ENCODE data around the gene KRT83. TPM values are rescaled to one million over a fixed set of nuclear protein-coding genes. Genes with fewer than 3 reads are reported as not detected.
"Not testable (repeated sequence)": the region's sequence is repeated elsewhere in the genome, so short reads cannot be mapped to it uniquely, and the experiment has no call there.

The KRT83 gene
- total and polyA plus RNA-seq, 8 donors: not detected

DNA sequence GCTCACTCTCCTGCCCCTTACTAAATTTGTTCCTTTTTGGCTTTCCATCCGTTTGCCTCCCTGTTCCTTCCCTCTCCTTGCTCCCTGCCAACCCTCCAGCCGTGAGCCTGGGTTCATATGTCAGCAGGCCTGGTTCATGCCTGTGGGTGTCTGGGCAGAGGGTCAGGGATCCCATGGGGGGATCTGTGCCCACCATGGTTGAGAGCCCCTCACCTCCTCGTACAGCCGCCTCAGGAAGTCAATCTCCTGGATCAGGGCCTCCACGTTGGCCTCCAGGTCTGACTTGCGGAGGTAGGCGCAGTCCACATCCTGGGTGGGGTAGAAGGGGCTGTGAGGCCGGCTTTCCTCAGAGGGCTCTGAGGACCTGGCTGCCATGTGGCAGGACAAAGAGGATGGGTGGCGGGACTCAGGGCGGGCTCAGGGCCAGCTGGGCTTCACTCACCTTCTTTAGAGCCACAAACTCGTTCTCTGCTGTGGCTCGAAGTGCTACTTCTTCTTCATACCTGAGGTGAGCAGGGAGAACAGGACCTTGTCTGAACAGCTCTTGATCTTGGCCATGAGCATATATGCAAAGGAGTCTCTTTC is 3.6 kb downstream of the KRT83 start:
- DNase-seq: no peak
- TF ChIP-seq, protein P1, sequence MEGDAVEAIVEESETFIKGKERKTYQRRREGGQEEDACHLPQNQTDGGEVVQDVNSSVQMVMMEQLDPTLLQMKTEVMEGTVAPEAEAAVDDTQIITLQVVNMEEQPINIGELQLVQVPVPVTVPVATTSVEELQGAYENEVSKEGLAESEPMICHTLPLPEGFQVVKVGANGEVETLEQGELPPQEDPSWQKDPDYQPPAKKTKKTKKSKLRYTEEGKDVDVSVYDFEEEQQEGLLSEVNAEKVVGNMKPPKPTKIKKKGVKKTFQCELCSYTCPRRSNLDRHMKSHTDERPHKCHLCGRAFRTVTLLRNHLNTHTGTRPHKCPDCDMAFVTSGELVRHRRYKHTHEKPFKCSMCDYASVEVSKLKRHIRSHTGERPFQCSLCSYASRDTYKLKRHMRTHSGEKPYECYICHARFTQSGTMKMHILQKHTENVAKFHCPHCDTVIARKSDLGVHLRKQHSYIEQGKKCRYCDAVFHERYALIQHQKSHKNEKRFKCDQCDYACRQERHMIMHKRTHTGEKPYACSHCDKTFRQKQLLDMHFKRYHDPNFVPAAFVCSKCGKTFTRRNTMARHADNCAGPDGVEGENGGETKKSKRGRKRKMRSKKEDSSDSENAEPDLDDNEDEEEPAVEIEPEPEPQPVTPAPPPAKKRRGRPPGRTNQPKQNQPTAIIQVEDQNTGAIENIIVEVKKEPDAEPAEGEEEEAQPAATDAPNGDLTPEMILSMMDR (IDR thresholded peaks at IDR 0.05): no peak
- no peak for FAIRE-seq
- Histone ChIP-seq H3K27me3 (no peaks in the 10 kb centered on the region), H3K4me3 (no peak overlapping the region), H3K27ac (no peak overlapping the region), H3K4me1 (no peaks in the 10 kb centered on the region), H3K9me3 (no peaks in the 10 kb centered on the region), H3K36me3 (no peaks in the 10 kb centered on the region)
- WGBS, 2 donors: 75 to 87% methylated on average over 12 of the region's 12 CpGs
- ATAC-seq: no peak
- intact Hi-C loops (cut with DNase I): no loop called here

DNA sequence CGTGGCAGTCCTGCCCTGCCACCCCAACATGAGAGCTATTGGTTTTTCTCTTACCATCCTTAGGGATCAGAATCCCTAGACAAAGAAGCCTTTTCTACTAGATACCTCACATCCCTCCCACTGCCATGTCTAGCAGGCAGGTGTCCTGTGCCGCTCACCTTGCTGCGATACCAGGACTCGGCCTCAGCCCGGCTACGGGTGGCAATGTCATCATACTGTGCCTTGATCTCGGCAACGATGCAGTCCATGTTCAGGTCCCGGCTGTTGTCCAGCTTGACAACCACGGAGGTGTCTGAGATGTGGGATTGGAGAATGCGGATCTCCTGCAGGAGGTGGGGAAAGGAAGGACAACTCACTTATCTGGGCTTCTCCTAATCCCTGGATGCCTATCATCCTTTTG is 4.5 kb downstream of the KRT83 start:
- no peaks in the 10 kb centered on the region for H3K4me1 ChIP-seq
- no peaks in the 10 kb centered on the region for H3K27me3 ChIP-seq
- H3K9me3 ChIP-seq: no peaks in the 10 kb centered on the region
- no peak overlapping the region for H3K4me3 ChIP-seq
- intact Hi-C loops (cut with DNase I): no loop called here
- FAIRE-seq (no peak), ATAC-seq (no peak), DNase-seq (no peak)
- 84 to 94% methylated on average over 11 of the region's 11 CpGs for WGBS, 2 donors
- no peak overlapping the region for H3K27ac ChIP-seq
- TF ChIP-seq, protein P1 (IDR thresholded peaks at IDR 0.05): no peak
- H3K36me3 ChIP-seq: no peaks in the 10 kb centered on the region

GRCh38 chr12:52316290-52316689 is 4.9 kb downstream of the KRT83 start:
- no peaks in the 10 kb centered on the region for H3K27me3 ChIP-seq
- no peaks in the 10 kb centered on the region for H3K9me3 ChIP-seq
- TF ChIP-seq, protein P1 (IDR thresholded peaks at IDR 0.05): no peak
- 79 to 88% methylated on average over 9 of the region's 9 CpGs for WGBS, 2 donors
- FAIRE-seq (no peak), DNase-seq (no peak), ATAC-seq (no peak)
- intact Hi-C loops (cut with DNase I): no loop called here
- H3K4me3 ChIP-seq: no peak overlapping the region
- H3K4me1 ChIP-seq: no peaks in the 10 kb centered on the region
- H3K36me3 ChIP-seq: no peaks in the 10 kb centered on the region
- no peak overlapping the region for H3K27ac ChIP-seq

GRCh38 chr12:52315721-52316120 is 5.5 kb downstream of the KRT83 start:
- TF ChIP-seq, protein P1 (IDR thresholded peaks at IDR 0.05): peak in 1 of 4 donors; percentile 9
- DNase-seq; H3K27ac ChIP-seq; intact Hi-C loops (cut with DNase I); ATAC-seq; H3K4me1 ChIP-seq; H3K36me3 ChIP-seq; FAIRE-seq; H3K9me3 ChIP-seq; H3K4me3 ChIP-seq; H3K27me3 ChIP-seq: not testable (repeated sequence)
- 66 to 73% methylated on average over 9 of the region's 9 CpGs for WGBS, 2 donors

DNA sequence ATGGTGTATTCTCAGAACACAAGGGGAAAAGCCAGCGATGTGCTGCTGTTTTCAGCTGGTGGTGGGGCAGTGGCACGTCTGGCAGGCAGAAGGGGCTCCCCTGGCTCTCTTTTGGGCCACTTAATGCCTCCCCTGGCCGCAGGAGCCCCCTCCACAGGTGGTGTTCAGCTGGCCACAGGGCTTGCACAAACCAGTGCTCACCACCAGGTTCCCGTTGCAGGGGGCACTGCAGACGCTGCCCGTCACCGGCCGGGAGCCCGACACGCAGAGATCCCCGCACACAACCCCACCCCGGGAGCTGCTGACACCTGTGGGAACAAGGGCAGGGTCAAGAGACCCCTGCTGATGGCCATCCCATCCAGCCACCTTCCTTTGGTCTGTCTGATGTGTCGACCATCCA is 6.7 kb downstream of the KRT83 start:
- no peak for FAIRE-seq
- no peaks in the 10 kb centered on the region for H3K36me3 ChIP-seq

More for the DNA sequence above, 6.7 kb downstream of the KRT83 start:
- Histone ChIP-seq H3K9me3 (no peaks in the 10 kb centered on the region), H3K4me3 (no peak overlapping the region), H3K4me1 (no peaks in the 10 kb centered on the region), H3K27ac (no peak overlapping the region), H3K27me3 (no peaks in the 10 kb centered on the region)
- DNase-seq (peak in 1 of 6 donors; percentile 58), ATAC-seq (no peak)
- TF ChIP-seq, protein P1 (IDR thresholded peaks at IDR 0.05): no peak
- WGBS, 2 donors: 79 to 87% methylated on average over 13 of the region's 13 CpGs
- intact Hi-C loops (cut with DNase I): no loop called here
